B cell (primary cell): Measurements from ENCODE around the gene WDR27.

Source experiments
- CTCF ChIP-seq: fragments of 200-600 bp; IDR thresholded peaks from one replicate; pipeline ENCODE4 v1.8.0; 2022; ENCODE audit warnings: antibody characterized with exemption, mild to moderate bottlenecking
- EZH2 ChIP-seq: IDR thresholded peaks from 2 replicates; pipeline ENCODE4 v1.6.1; 2012; ENCODE audit warnings: borderline replicate concordance, low read depth, mild to moderate bottlenecking, moderate library complexity, low read length; ENCODE audit not compliant: insufficient read depth, poor library complexity, severe bottlenecking

GRCh38 chr6:169490246-169490641, 211.6 kb downstream of the WDR27 start:
- TF ChIP-seq CTCF (no peak), EZH2 (no peak)
